Calu3 (cell line): ENCODE results near the gene COMMD7. TPM values are rescaled to one million over a fixed set of nuclear protein-coding genes. Genes with fewer than 3 reads are reported as not detected.

Experiments used
- BruUV-seq: library from RNA; stranded (reverse); fragments of 400-500 nt; replicated peaks from 2 replicates; lab custom pipeline; 2021; lab: Mats Ljungman, UMichigan
- CTCF ChIA-PET: fragments of 300-600 bp; sonication (Branson Sonifier 250); formaldehyde crosslinking; loops from one replicate; lab custom pipeline; 2022; ENCODE audit warnings: antibody characterized with exemption; lab: Charles Lee
- DNase-seq: peaks from one replicate; pipeline ENCODE4 v3.0.0; 2022
- H3K27ac Mint-ChIP-seq: one replicate; pipeline ENCODE4 v1.8.0; 2022; ENCODE audit warnings: mixed read lengths; ENCODE audit not compliant: unreplicated experiment
- H3K27me3 Mint-ChIP-seq: one replicate; pipeline ENCODE4 v1.8.0; 2022; ENCODE audit warnings: mixed read lengths; ENCODE audit not compliant: unreplicated experiment
- H3K36me3 Mint-ChIP-seq: one replicate; pipeline ENCODE4 v1.8.0; 2022; ENCODE audit warnings: mild to moderate bottlenecking, moderate library complexity, mixed read lengths; ENCODE audit not compliant: insufficient read depth, unreplicated experiment
- H3K4me1 Mint-ChIP-seq: one replicate; pipeline ENCODE4 v1.8.0; 2022; ENCODE audit warnings: mild to moderate bottlenecking, low read depth, mixed read lengths; ENCODE audit not compliant: unreplicated experiment
- H3K4me3 Mint-ChIP-seq: one replicate; pipeline ENCODE4 v1.8.0; 2022; ENCODE audit warnings: mild to moderate bottlenecking, low read depth, moderate library complexity, mixed read lengths; ENCODE audit not compliant: unreplicated experiment
- H3K9me3 Mint-ChIP-seq: one replicate; pipeline ENCODE4 v1.8.0; 2022; ENCODE audit warnings: low read depth, mixed read lengths; ENCODE audit not compliant: unreplicated experiment
- intact Hi-C: fragments of 100-400 bp; cut with micrococcal nuclease; formaldehyde crosslinking; loops from one replicate; pipeline ENCODE4 v1.10.0; 2022; ENCODE audit not compliant: unreplicated experiment
- total RNA-seq: library from RNA; stranded (reverse); gene quantifications from 2 replicates; pipeline ENCODE4 v1.2.3, GENCODE V29; 2022
- TF ChIP-seq, protein P1 (sequence below): fragments of 200-600 bp; IDR thresholded peaks from one replicate; pipeline ENCODE4 v1.8.0; 2022; ENCODE audit warnings: antibody characterized with exemption; ENCODE audit not compliant: unreplicated experiment

The COMMD7 gene
- total RNA-seq, 1 experiment from 2014 or later = 56.0 TPM

DNA sequence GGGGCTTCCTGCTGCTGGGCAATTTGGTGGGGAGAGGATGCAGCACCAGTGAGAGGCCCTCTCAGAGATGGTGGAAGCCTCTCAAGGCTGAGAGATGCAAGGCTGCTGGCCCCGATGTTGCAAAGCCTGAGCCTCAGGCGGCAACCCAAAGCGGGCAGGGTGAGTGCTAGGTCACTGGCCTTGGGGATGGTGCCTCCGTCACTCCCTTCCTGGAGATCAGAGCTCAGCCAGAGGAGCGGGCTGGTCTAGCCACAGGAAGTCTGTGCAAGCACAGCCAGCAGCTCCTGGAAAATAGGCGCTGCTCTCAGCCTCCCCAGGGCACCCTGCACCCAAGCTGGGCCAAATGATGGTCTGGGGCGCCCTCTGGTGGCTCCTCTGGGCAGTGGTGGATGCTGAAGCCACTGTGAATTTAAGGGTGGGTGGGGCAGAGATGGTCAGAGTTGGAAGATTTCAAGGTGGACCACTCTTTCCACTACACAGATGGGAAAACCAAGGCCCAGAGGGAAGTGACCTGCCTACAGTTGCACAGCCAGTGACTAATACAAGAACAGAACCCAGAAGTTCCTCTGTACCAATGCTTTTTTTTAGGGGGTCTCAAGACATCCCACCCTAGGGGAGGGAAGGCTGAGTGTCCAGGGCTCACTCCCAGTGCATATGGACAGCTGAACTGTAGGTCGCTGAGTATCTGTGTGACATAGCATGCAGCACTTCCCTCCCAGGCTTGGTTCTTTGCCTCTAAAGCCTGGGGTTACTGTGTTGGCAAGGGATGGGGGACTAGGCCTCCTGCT, 90.3 kb downstream of the COMMD7 start:
- Mint-ChIP-seq H3K27me3 (peaks cover 46% of the 10 kb centered on the region), H3K9me3 (no peaks in the 10 kb centered on the region), H3K27ac (no peak overlapping the region), H3K36me3 (no peaks in the 10 kb centered on the region), H3K4me3 (no peak overlapping the region), H3K4me1 (peaks cover 8% of the 10 kb centered on the region)
- intact Hi-C loops = loop anchor here (1.0 to 10.0 kb wide), 2 partner anchors 132 to 698 kb away; partner anchors contain the start of gene PDRG1
- TF ChIP-seq, protein P1, sequence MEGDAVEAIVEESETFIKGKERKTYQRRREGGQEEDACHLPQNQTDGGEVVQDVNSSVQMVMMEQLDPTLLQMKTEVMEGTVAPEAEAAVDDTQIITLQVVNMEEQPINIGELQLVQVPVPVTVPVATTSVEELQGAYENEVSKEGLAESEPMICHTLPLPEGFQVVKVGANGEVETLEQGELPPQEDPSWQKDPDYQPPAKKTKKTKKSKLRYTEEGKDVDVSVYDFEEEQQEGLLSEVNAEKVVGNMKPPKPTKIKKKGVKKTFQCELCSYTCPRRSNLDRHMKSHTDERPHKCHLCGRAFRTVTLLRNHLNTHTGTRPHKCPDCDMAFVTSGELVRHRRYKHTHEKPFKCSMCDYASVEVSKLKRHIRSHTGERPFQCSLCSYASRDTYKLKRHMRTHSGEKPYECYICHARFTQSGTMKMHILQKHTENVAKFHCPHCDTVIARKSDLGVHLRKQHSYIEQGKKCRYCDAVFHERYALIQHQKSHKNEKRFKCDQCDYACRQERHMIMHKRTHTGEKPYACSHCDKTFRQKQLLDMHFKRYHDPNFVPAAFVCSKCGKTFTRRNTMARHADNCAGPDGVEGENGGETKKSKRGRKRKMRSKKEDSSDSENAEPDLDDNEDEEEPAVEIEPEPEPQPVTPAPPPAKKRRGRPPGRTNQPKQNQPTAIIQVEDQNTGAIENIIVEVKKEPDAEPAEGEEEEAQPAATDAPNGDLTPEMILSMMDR = peak; percentile 99
- peak; percentile 95 for DNase-seq
- CTCF ChIA-PET = interaction anchor here (0.6 to 2.5 kb wide), 11 partner anchors 47 to 830 kb away, joined by 3 to 33 read pairs (median 4); no protein-coding TSS in a partner anchor
- BruUV-seq = no TSS peak

Other genes starting within 250 kb of the COMMD7 start
- 46.9 and 55.7 TPM in 2 replicates for gene NOL4L, start 158.1 kb downstream of the COMMD7 start, total RNA-seq
- not detected in 2 replicates for gene C20orf203, start 69.5 kb downstream of the COMMD7 start, total RNA-seq
- gene DNMT3B, start 18.9 kb upstream of the COMMD7 start, total RNA-seq = 8.4 and 10.8 TPM in 2 replicates
- 205 and 211 TPM in 2 replicates for gene MAPRE1, start 76.5 kb upstream of the COMMD7 start, total RNA-seq
- 1.1 and 2.5 TPM in 2 replicates for gene EFCAB8, start 115.5 kb upstream of the COMMD7 start, total RNA-seq